Measurements from ENCODE around the gene KRT7.

The KRT7 gene

GRCh38 chr12:52291267-52291935, 58.4 kb downstream of the KRT7 start, which contains the start of gene KRT81:
TSS of gene KRT81 (minus strand) at chr12:52291534. CDS start at chr12:52291465, 69 bp downstream.
- DNase-seq (ENCODE audit: low read depth, low spot score) = no peak
- no peaks in the 10 kb centered on the region for H3K9me3 ChIP-seq (ENCODE audit: insufficient read depth, low read length)
- H3K4me3 ChIP-seq (ENCODE audit: insufficient read length, low read depth) = no peak within 1 kb of the TSS
- TF ChIP-seq SUZ12 (IDR thresholded peaks at IDR 0.05; ENCODE audit: extremely low read depth, insufficient read depth, insufficient read length) (no peak), ZNF274 (IDR thresholded peaks at IDR 0.05; ENCODE audit: low read depth, low read length) (no peak), YY1 (IDR thresholded peaks at IDR 0.05; ENCODE audit: insufficient read depth, insufficient read length) (no peak)
- no peaks in the 10 kb centered on the region for H3K27me3 ChIP-seq (ENCODE audit: insufficient read depth, insufficient read length)
- no peak within 1 kb of the TSS for H3K9ac ChIP-seq (ENCODE audit: insufficient read length, low read depth)
- H3K4me1 ChIP-seq (ENCODE audit: insufficient read depth, insufficient read length) = peaks cover 2% of the 10 kb centered on the region
- no peaks in the 10 kb centered on the region for H3K36me3 ChIP-seq (ENCODE audit: insufficient read depth, insufficient read length, low read length)

GRCh38 chr12:52293926-52294325, 60.9 kb downstream of the KRT7 start:
- peaks cover 8% of the 10 kb centered on the region for H3K27me3 ChIP-seq (ENCODE audit: insufficient read depth, insufficient read length)
- H3K4me1 ChIP-seq (ENCODE audit: insufficient read depth, insufficient read length) = no peaks in the 10 kb centered on the region
- TF ChIP-seq ZNF274 (IDR thresholded peaks at IDR 0.05; ENCODE audit: low read depth, low read length) (no peak), SUZ12 (IDR thresholded peaks at IDR 0.05; ENCODE audit: extremely low read depth, insufficient read depth, insufficient read length) (no peak), YY1 (IDR thresholded peaks at IDR 0.05; ENCODE audit: insufficient read depth, insufficient read length) (no peak)
- H3K4me3 ChIP-seq (ENCODE audit: insufficient read length, low read depth) = no peak overlapping the region
- H3K9ac ChIP-seq (ENCODE audit: insufficient read length, low read depth) = no peak overlapping the region
- H3K36me3 ChIP-seq (ENCODE audit: insufficient read depth, insufficient read length, low read length) = no peaks in the 10 kb centered on the region
- DNase-seq (ENCODE audit: low read depth, low spot score) = no peak
- H3K9me3 ChIP-seq (ENCODE audit: insufficient read depth, low read length) = no peaks in the 10 kb centered on the region

GRCh38 chr12:52294803-52295202, 61.8 kb downstream of the KRT7 start:
- Histone ChIP-seq H3K4me1 (ENCODE audit: insufficient read depth, insufficient read length) (no peaks in the 10 kb centered on the region), H3K9ac (ENCODE audit: insufficient read length, low read depth) (no peak overlapping the region), H3K36me3 (ENCODE audit: insufficient read depth, insufficient read length, low read length) (no peaks in the 10 kb centered on the region), H3K27me3 (ENCODE audit: insufficient read depth, insufficient read length) (peaks cover 8% of the 10 kb centered on the region), H3K4me3 (ENCODE audit: insufficient read length, low read depth) (no peak overlapping the region), H3K9me3 (ENCODE audit: insufficient read depth, low read length) (no peaks in the 10 kb centered on the region)
- TF ChIP-seq SUZ12 (IDR thresholded peaks at IDR 0.05; ENCODE audit: extremely low read depth, insufficient read depth, insufficient read length) = no peak
- TF ChIP-seq YY1 (IDR thresholded peaks at IDR 0.05; ENCODE audit: insufficient read depth, insufficient read length) = no peak
- no peak for TF ChIP-seq ZNF274 (IDR thresholded peaks at IDR 0.05; ENCODE audit: low read depth, low read length)
- no peak for DNase-seq (ENCODE audit: low read depth, low spot score)

DNA sequence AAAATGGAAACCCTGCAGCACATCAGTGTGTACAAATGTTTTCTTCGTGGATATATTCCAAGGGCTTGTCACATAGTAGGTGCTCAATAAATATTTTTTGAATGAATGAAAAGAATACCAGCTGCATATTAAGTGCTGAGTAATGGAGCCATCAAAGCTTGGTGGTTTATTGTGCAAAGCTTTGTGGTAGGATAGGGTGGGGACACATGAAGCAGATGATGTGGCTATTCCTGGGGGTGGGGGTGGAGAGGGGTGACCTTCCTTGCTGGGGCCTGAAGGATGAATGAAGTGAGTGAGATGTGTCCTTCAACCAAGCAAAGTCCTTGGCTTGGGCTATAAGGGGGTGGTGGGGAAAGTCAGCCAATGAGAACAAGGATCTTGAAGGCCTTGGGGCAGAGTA, 62.6 kb downstream of the KRT7 start:
- H3K4me3 ChIP-seq (ENCODE audit: insufficient read length, low read depth) = no peak overlapping the region
- peaks cover 8% of the 10 kb centered on the region for H3K27me3 ChIP-seq (ENCODE audit: insufficient read depth, insufficient read length)
- no peaks in the 10 kb centered on the region for H3K4me1 ChIP-seq (ENCODE audit: insufficient read depth, insufficient read length)
- TF ChIP-seq ZNF274 (IDR thresholded peaks at IDR 0.05; ENCODE audit: low read depth, low read length) (no peak), YY1 (IDR thresholded peaks at IDR 0.05; ENCODE audit: insufficient read depth, insufficient read length) (no peak), SUZ12 (IDR thresholded peaks at IDR 0.05; ENCODE audit: extremely low read depth, insufficient read depth, insufficient read length) (no peak)
- no peak for DNase-seq (ENCODE audit: low read depth, low spot score)
- H3K9ac ChIP-seq (ENCODE audit: insufficient read length, low read depth) = no peak overlapping the region
- no peaks in the 10 kb centered on the region for H3K36me3 ChIP-seq (ENCODE audit: insufficient read depth, insufficient read length, low read length)
- H3K9me3 ChIP-seq (ENCODE audit: insufficient read depth, low read length) = no peaks in the 10 kb centered on the region

- TF ChIP-seq ZNF274 (IDR thresholded peaks at IDR 0.05; ENCODE audit: low read depth, low read length) (no peak), SUZ12 (IDR thresholded peaks at IDR 0.05; ENCODE audit: extremely low read depth, insufficient read depth, insufficient read length) (no peak), YY1 (IDR thresholded peaks at IDR 0.05; ENCODE audit: insufficient read depth, insufficient read length) (no peak)
- no peaks in the 10 kb centered on the region for H3K9me3 ChIP-seq (ENCODE audit: insufficient read depth, low read length)
- H3K36me3 ChIP-seq (ENCODE audit: insufficient read depth, insufficient read length, low read length) = no peaks in the 10 kb centered on the region
- H3K4me1 ChIP-seq (ENCODE audit: insufficient read depth, insufficient read length) = no peaks in the 10 kb centered on the region
- DNase-seq (ENCODE audit: low read depth, low spot score) = no peak
- H3K4me3 ChIP-seq (ENCODE audit: insufficient read length, low read depth) = no peak overlapping the region
- no peak overlapping the region for H3K9ac ChIP-seq (ENCODE audit: insufficient read length, low read depth)
- H3K27me3 ChIP-seq (ENCODE audit: insufficient read depth, insufficient read length) = peaks cover 8% of the 10 kb centered on the region
Observed at GRCh38 chr12:52296572-52297215, 63.7 kb downstream of the KRT7 start.
